Osteoblast (primary cell): ENCODE measurements around the gene ASCC3. TPM values are rescaled to one million over a fixed set of nuclear protein-coding genes. Genes with fewer than 3 reads are reported as not detected.

ENCODE experiments used
- DNase-seq: peaks from one replicate; pipeline ENCODE4 v3.0.0; 2011; ENCODE audit warnings: low spot score, mixed read lengths; ENCODE audit not compliant: insufficient read length; ENCODE audit errors: missing footprints
- H2AFZ ChIP-seq: 2 replicates; pipeline ENCODE4 v1.6.0; 2011; ENCODE audit warnings: mild to moderate bottlenecking, low read length
- H3K27ac ChIP-seq: 2 replicates; pipeline ENCODE4 v1.5.1; 2011; ENCODE audit warnings: mild to moderate bottlenecking, low read depth, low read length, moderate library complexity
- H3K27me3 ChIP-seq: 2 replicates; pipeline ENCODE4 v1.6.0; 2012; ENCODE audit warnings: mild to moderate bottlenecking, control low read depth, inconsistent platforms, low read length, moderate library complexity; ENCODE audit not compliant: insufficient read depth
- H3K36me3 ChIP-seq: 2 replicates; pipeline ENCODE4 v1.5.1; 2011; ENCODE audit warnings: mild to moderate bottlenecking, low read length, control low read depth, moderate library complexity; ENCODE audit not compliant: insufficient read depth
- H3K4me1 ChIP-seq: 2 replicates; pipeline ENCODE4 v1.5.1; 2011; ENCODE audit warnings: mild to moderate bottlenecking, low read length, control low read depth, moderate library complexity; ENCODE audit not compliant: insufficient read depth
- H3K4me2 ChIP-seq: 2 replicates; pipeline ENCODE4 v1.6.0; 2011; ENCODE audit warnings: mild to moderate bottlenecking, low read length; ENCODE audit not compliant: insufficient read depth
- H3K4me3 ChIP-seq: fragments of 200-600 bp; sonication (generic); 3 replicates; pipeline ENCODE4 v1.5.1; 2012; ENCODE audit warnings: mild to moderate bottlenecking, low read length, inconsistent platforms; ENCODE audit not compliant: insufficient read depth
- H3K79me2 ChIP-seq: 2 replicates; pipeline ENCODE4 v1.6.0; 2012; ENCODE audit warnings: mild to moderate bottlenecking, low read length, control low read depth, inconsistent platforms; ENCODE audit not compliant: insufficient read depth
- H3K9me3 ChIP-seq: 2 replicates; pipeline ENCODE4 v1.5.1; 2011; ENCODE audit warnings: low read depth, low read length, control low read depth
- H4K20me1 ChIP-seq: 2 replicates; pipeline ENCODE4 v1.6.0; 2012; ENCODE audit warnings: mild to moderate bottlenecking, low read length, control low read depth; ENCODE audit not compliant: insufficient read depth
- total RNA-seq: library from RNA; depleted of rRNA; stranded (reverse); fragments of >200 nt; gene quantifications from 2 replicates; pipeline ENCODE4 v1.2.3, GENCODE V29; 2012
- TF ChIP-seq, protein P1 (sequence below): IDR thresholded peaks from 2 replicates; pipeline ENCODE4 v1.5.1; 2011; ENCODE audit warnings: mild to moderate bottlenecking, low read depth, low read length, moderate library complexity; ENCODE audit errors: extremely low read depth

ASCC3 gene
- total RNA-seq, 1 donor, result 68.8 TPM

GRCh38 chr6:100731411-100731810 lies 149.7 kb downstream of the ASCC3 start:
- Histone ChIP-seq H3K27ac (no peak overlapping the region), H3K4me2 (no peak overlapping the region), H2AFZ (no peak overlapping the region), H4K20me1 (no peaks in the 10 kb centered on the region), H3K27me3 (no peaks in the 10 kb centered on the region), H3K4me1 (no peaks in the 10 kb centered on the region), H3K79me2 (no peaks in the 10 kb centered on the region), H3K9me3 (no peaks in the 10 kb centered on the region), H3K4me3 (no peak overlapping the region), H3K36me3 (no peaks in the 10 kb centered on the region)
- TF ChIP-seq, protein P1, sequence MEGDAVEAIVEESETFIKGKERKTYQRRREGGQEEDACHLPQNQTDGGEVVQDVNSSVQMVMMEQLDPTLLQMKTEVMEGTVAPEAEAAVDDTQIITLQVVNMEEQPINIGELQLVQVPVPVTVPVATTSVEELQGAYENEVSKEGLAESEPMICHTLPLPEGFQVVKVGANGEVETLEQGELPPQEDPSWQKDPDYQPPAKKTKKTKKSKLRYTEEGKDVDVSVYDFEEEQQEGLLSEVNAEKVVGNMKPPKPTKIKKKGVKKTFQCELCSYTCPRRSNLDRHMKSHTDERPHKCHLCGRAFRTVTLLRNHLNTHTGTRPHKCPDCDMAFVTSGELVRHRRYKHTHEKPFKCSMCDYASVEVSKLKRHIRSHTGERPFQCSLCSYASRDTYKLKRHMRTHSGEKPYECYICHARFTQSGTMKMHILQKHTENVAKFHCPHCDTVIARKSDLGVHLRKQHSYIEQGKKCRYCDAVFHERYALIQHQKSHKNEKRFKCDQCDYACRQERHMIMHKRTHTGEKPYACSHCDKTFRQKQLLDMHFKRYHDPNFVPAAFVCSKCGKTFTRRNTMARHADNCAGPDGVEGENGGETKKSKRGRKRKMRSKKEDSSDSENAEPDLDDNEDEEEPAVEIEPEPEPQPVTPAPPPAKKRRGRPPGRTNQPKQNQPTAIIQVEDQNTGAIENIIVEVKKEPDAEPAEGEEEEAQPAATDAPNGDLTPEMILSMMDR, result no peak
- DNase-seq, result no peak

DNA sequence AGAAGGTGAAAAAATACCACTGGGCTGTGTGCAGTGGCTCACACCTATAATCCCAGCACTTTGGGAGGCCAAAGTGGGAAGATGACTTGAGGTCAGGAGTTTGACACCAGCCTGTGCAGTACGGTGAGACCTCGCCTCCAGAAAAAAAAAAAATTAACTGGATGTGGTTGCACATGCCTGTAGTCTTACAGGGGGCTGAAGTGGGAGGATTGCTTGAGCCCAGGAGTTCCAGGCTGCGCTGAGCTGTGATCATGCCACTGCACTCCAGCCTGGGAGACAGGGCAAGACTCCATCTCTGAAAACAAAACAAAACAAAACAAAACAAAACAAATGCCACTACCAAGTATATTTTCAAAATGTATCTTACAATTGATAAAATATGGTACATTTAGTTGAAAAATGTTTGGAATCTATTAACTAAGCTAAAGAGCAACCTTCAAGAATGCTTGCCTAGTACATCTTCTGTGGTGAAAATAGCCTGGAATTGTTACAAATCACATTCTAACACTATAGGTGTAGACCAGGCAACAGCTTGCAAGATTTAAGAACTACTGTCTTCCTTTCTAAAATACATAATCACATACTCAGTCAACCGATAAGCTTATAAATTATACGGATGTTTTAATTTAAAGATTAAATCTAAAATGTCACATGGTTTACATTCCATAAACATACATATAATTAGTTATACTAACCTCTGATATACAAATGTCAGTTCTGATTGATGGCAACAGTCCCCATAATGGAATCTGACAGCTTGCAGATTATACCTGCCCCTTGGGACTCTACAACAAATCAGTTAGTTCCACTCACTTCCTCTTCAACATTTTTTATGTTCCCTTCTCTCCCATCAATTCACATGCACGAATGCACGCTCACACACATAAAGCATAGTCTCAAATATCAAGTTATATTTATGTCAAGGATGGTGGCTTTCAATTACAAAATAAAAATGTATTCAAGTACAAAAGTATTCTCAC lies 150.8 kb downstream of the ASCC3 start:
- H3K27ac ChIP-seq, result no peak overlapping the region
- no peaks in the 10 kb centered on the region for H3K27me3 ChIP-seq
- H2AFZ ChIP-seq, result no peak overlapping the region
- no peak for DNase-seq
- no peaks in the 10 kb centered on the region for H3K36me3 ChIP-seq
- H3K9me3 ChIP-seq, result no peaks in the 10 kb centered on the region
- no peaks in the 10 kb centered on the region for H3K79me2 ChIP-seq
- no peaks in the 10 kb centered on the region for H4K20me1 ChIP-seq
- no peak overlapping the region for H3K4me2 ChIP-seq
- no peak overlapping the region for H3K4me3 ChIP-seq
- TF ChIP-seq, protein P1, result no peak
- no peaks in the 10 kb centered on the region for H3K4me1 ChIP-seq

- TF ChIP-seq, protein P1, result no peak
Measured at GRCh38 chr6:100726666-100727065, 154.5 kb downstream of the ASCC3 start.

GRCh38 chr6:100724696-100725095 lies 156.4 kb downstream of the ASCC3 start:
- H4K20me1 ChIP-seq, result no peaks in the 10 kb centered on the region
- DNase-seq, result no peak
- no peak overlapping the region for H3K27ac ChIP-seq

More at GRCh38 chr6:100726666-100727065, 154.5 kb downstream of the ASCC3 start:
- no peaks in the 10 kb centered on the region for H3K4me1 ChIP-seq
- H3K4me2 ChIP-seq, result no peak overlapping the region
- DNase-seq, result no peak
- no peaks in the 10 kb centered on the region for H3K79me2 ChIP-seq
- H3K4me3 ChIP-seq, result no peak overlapping the region
- H3K27me3 ChIP-seq, result no peaks in the 10 kb centered on the region
- H3K9me3 ChIP-seq, result no peaks in the 10 kb centered on the region
- no peaks in the 10 kb centered on the region for H4K20me1 ChIP-seq
- H3K36me3 ChIP-seq, result no peaks in the 10 kb centered on the region
- no peak overlapping the region for H3K27ac ChIP-seq
- H2AFZ ChIP-seq, result no peak overlapping the region

More at GRCh38 chr6:100724696-100725095, 156.4 kb downstream of the ASCC3 start:
- Histone ChIP-seq H3K9me3 (no peaks in the 10 kb centered on the region), H3K4me1 (peaks cover 5% of the 10 kb centered on the region), H3K27me3 (no peaks in the 10 kb centered on the region), H3K4me3 (no peak overlapping the region), H2AFZ (no peak overlapping the region), H3K4me2 (no peak overlapping the region), H3K79me2 (no peaks in the 10 kb centered on the region), H3K36me3 (no peaks in the 10 kb centered on the region)
- TF ChIP-seq, protein P1, result no peak
